Dendritic cell treated with granulocyte-macrophage colony-stimulating factor and Interleukin-4, amounts not matched to agents 40 ng/mL and 50 ng/mL, for 4 days (primary cell): ENCODE measurements around the gene SMU1.
"Not testable (repeated sequence)": the region's sequence is repeated elsewhere in the genome, so short reads cannot be mapped to it uniquely, and the experiment has no call there.

Experiments used
- H3K27ac Mint-ChIP-seq: one replicate; pipeline ENCODE4 v1.8.0; 2022; ENCODE audit warnings: mild to moderate bottlenecking, mixed read lengths
- H3K27me3 Mint-ChIP-seq: one replicate; pipeline ENCODE4 v1.8.0; 2022; ENCODE audit warnings: mild to moderate bottlenecking, mixed read lengths
- H3K36me3 Mint-ChIP-seq: one replicate; pipeline ENCODE4 v1.8.0; 2022; ENCODE audit warnings: low read depth, mixed read lengths
- H3K4me1 Mint-ChIP-seq: one replicate; pipeline ENCODE4 v1.8.0; 2022; ENCODE audit warnings: low read depth, mixed read lengths
- H3K4me3 Mint-ChIP-seq: one replicate; pipeline ENCODE4 v1.8.0; 2022; ENCODE audit warnings: mild to moderate bottlenecking, moderate library complexity, mixed read lengths
- H3K9me3 Mint-ChIP-seq: one replicate; pipeline ENCODE4 v1.8.0; 2022; ENCODE audit warnings: mixed read lengths
- intact Hi-C: fragments of 100-400 bp; cut with micrococcal nuclease; formaldehyde crosslinking; loops from one replicate; pipeline ENCODE4 v1.15.0; 2022

The SMU1 gene

DNA sequence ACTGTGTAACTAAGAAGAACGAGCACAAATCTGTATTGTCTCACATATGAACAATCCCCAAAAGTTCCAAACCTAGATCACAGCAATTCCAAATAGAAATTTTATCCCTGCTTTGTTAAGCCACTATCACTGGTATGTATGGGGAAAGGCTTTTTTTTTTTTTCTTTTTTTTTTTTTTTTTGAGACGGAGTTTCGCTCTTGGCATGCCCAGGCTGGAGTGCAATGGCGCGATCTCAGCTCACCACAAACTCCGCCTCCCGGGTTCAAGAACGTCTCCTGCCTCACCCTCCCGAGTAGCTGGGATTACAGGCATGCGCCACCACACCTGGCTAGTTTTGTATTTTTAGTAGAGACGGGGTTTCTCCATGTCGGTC lies 75.8 kb downstream of the SMU1 start:
- H3K4me1 Mint-ChIP-seq, result peaks cover 37% of the 10 kb centered on the region
- H3K9me3 Mint-ChIP-seq, H3K27me3 Mint-ChIP-seq, intact Hi-C loops: not testable (repeated sequence)
- H3K36me3 Mint-ChIP-seq, result peaks cover 46% of the 10 kb centered on the region
- H3K27ac Mint-ChIP-seq, result peak overlapping the region; percentile 95
- H3K4me3 Mint-ChIP-seq, result peak overlapping the region; percentile 94

DNA sequence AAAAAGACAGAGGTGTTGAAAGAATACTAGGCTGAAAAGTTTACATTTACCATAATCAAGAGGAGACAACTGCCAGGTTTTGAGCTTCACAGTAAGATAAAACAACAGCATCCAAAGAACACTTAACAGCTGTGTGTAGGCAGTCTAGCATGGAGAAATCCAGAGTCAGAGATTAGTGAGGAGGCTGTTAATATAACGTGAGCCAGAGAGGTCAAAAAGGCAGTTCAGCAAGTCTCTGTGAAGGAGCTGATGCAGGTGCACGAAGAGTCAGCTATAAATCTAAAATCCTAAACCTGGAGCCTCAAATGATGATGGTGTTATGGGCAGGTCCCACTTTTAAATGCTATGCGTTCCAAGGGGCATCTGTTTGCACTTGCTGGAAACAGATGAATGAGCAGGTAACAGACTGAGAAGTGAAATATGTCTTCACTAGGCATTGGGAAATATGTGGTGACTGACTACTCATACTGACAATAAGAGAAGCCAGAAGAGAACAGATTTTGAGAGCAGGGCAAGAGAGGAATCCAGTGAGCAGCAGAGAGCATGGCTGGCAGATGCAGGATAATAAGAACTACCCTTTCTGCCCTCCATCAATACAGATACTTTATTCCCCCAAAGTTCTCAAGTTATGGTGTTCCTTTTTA lies 83.8 kb downstream of the SMU1 start:
- no peaks in the 10 kb centered on the region for H3K9me3 Mint-ChIP-seq
- H3K4me1 Mint-ChIP-seq, result peaks cover 31% of the 10 kb centered on the region

DNA sequence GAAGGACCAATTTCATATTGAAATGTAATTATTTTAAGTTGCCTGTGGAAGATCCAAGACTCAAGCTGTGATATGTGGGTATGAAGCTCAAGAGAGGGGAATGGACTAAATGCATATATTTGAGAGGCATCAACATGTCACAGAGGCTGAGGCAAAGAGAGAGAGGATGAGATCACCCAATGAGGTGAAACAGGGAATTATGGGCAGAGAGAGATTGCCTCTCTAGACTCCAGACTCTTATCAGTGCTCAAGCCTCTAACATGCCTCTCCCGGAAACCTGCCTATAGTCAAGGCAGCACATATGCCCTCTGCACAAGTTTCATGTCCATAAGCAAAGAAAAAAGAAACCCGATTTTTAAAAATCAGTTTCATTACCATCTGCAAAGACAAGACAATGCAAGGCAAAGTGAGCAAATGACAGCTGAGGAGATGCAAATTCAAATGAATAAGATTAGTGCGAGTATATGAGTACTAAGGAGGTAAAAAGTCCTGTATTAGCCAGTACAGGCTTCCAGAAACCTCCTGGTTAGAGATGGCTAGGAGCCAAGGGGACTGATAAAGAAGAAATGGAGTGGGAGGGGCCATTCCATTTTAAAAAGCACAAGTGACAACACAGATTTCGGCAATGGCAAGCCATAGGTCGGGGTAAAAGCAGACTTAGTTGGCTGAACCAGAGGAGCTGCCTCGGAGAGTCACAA lies 84.4 kb downstream of the SMU1 start:
- peaks cover 91% of the 10 kb centered on the region for H3K36me3 Mint-ChIP-seq
- intact Hi-C loops, result no loop called here
- no peaks in the 10 kb centered on the region for H3K27me3 Mint-ChIP-seq
- H3K4me3 Mint-ChIP-seq, result no peak overlapping the region
- H3K4me1 Mint-ChIP-seq, result peaks cover 26% of the 10 kb centered on the region
- no peak overlapping the region for H3K27ac Mint-ChIP-seq
- H3K9me3 Mint-ChIP-seq, result no peaks in the 10 kb centered on the region

More for the DNA sequence above, 83.8 kb downstream of the SMU1 start:
- no peaks in the 10 kb centered on the region for H3K27me3 Mint-ChIP-seq
- H3K36me3 Mint-ChIP-seq, result peaks cover 91% of the 10 kb centered on the region
- intact Hi-C loops, result no loop called here
- no peak overlapping the region for H3K4me3 Mint-ChIP-seq
- no peak overlapping the region for H3K27ac Mint-ChIP-seq
